Measurements from ENCODE around the gene RPTOR.

Gene RPTOR

GRCh38 chr17:80667462-80668277 is 123.0 kb downstream of the RPTOR start:
- DNase-seq: no peak

- peak; percentile 28 for DNase-seq
Measured at GRCh38 chr17:80668375-80669148, 123.9 kb downstream of the RPTOR start.

DNA sequence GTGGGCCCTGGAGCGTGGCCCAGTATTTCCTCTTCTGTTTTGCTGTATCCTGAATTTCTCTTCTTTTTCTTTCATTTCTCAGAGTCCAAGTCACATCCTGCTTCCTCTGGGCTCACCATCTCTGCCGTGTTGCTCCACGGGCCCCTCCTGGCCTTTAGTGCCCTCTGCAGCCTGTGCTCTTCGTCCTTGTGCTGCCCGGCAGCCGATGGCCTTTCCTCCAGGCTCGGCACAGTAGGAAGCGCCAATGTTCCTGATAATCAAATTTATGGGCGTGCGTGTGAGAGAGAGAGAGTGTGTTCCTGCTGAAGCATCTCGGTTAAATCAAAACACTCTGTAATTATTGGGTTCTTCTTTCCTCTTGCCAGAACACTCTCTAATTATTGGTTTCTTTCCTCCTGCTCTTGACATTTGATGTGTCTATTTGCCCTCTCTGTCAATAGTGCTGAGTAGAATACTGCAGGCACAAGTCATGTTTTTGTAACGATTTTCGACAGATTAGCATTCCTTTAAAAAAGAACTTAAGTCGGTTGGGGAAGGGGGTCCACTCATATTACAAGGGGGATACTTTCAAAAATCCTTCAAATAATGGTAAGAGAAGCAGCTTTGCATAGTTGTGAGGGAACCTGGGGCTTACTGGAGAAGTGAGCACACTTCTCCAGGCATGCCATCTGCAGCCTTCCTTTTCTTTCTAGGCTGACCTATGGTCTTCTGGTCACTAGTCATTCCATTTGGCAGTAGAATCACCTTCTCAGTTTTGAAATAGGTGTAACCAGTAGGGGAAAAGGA is 126.6 kb downstream of the RPTOR start:
- DNase-seq: no peak

DNA sequence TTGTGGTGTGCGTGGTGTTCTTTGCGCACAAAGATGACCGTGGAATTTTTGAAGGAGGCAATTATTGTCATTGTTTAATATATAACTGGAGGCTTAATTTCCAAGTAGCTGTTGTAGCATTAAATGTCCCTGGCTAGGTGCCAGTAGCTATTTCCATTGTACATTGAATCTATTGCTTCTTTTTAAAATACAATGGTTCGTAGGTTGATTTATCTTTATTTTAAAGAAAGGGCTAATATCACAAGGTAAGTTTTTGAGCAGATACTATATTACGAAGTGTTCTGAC is 127.1 kb downstream of the RPTOR start:
- no peak for DNase-seq

- DNase-seq: no peak
Measured at GRCh38 chr17:80673152-80673920, 128.7 kb downstream of the RPTOR start.

GRCh38 chr17:80675438-80676095 is 130.9 kb downstream of the RPTOR start:
- DNase-seq: no peak

DNA sequence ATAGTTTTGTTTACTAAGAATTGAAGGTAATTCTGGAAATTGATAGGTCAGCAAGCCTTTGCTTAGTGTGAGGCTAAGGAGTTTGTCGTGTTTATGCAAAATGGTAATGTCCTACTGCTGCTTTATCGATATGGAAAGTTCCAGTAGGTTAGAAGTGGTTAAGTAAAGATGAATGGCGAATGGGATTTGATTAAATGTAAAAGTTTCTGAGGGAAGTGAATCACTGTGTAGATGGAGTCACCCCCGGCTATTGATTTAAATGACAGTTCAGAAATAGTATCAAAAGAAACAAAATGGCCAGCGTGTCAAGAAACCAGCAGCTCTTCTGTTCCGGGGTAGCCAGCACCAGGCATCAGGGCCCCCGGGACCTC is 131.4 kb downstream of the RPTOR start:
- no peak for DNase-seq

GRCh38 chr17:80676564-80676963 is 131.9 kb downstream of the RPTOR start:
- no peak for DNase-seq

GRCh38 chr17:80677214-80677756 is 132.6 kb downstream of the RPTOR start:
- DNase-seq: no peak

DNA sequence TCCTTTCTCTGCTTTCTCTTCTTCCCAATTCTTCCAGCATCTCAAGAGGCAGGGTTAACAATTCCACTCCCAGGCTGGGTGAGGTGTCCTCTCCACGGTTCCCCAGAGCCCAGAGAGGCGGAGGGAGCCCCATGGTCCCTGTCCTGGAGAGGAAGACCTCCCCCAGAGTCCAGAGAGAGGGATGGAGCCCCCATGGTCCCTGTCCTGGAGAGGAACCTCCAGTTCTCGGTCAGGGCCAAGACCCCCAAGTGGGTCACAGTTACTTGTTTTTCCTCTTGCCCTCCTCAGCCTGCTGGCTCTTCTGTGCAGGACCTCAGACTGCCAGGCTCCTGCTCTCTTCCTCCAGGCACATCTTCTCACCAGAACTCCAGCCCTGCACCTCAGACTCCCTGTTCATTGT is 135.2 kb downstream of the RPTOR start:
- DNase-seq: no peak

GRCh38 chr17:80681215-80681614 is 136.6 kb downstream of the RPTOR start:
- DNase-seq: no peak

DNA sequence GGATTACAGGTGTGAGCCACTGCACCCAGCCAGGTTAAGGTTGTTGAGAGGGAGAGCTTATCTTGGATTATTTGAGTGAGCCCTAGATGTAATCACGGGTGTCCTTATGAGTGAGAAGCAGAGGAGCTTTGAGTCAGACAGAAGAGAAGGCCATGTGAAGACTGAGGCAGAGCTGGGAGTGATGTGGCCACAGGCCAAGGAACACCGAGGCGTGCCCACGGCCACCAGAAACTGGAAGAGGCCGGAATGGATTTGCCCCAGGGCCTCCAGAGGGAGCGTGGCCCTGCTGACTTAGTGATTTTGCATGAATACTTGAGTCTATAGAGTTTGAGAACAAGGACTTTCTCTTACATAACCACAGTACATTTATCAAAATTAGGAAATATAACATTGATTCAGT is 137.7 kb downstream of the RPTOR start:
- DNase-seq: no peak

GRCh38 chr17:80683625-80684104 is 139.0 kb downstream of the RPTOR start:
- no peak for DNase-seq

DNA sequence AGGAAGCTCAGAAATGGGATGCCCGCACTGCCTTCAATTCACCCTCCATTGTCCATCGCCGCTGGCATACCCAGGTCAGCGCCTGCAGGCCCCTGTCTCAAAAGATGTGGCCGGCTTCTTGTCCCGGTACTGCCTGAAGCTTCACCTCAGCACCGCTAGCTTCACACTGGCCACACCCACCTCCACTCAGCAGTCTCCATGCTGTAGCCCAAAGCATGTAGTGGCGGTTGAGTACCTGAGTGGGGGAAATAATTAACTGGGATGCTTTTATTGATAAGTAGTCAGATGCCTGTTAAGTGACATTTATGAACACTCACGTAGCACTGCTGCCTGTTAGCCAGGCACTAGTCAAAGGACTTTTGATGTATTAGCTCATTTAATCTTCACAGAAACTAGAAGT is 143.2 kb downstream of the RPTOR start:
- no peak for DNase-seq

DNA sequence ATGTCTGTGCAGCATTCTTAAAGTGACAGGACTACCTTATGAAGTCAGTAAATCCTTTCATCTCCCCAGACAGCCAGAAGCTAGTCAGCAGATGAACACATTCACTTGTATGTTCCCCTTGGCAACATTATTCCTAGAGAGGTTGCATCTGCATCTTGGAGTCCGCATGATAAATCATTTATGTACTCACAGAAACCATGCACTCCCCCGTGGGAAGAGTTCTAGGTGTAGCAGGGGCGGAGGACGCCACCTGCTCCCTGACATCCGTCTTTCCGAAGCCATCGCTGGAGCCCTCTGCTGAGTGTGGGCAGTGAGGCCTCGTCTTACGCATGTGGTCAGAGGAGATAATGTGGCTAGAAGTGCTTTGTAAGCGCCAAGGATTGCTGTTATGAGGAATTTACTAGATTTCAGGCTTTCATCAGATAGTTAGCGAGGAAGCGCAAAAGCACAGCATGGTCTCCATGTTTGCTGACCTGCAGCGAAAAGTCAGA is 144.5 kb downstream of the RPTOR start:
- DNase-seq: no peak

DNA sequence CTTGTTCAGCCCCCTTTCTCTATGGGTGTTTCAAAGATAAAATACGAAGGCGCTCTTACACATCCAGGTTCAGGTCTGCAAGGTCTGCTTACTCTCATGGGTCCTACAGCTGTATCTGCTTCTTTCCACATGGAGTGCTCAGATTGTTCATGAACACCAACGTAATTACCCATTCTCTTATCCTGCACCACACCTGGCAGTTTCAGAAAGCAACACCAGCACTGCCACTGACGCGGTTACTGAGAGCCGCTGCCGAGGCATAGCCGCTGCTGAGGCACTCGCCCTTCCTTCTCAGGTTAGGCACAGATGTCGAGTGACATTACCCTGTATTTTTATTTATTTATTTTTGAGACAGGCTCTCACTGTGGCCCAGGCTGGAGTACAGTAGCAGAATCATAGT is 147.1 kb downstream of the RPTOR start:
- no peak for DNase-seq

- DNase-seq: no peak
Measured at GRCh38 chr17:80692931-80693467, 148.4 kb downstream of the RPTOR start.

DNA sequence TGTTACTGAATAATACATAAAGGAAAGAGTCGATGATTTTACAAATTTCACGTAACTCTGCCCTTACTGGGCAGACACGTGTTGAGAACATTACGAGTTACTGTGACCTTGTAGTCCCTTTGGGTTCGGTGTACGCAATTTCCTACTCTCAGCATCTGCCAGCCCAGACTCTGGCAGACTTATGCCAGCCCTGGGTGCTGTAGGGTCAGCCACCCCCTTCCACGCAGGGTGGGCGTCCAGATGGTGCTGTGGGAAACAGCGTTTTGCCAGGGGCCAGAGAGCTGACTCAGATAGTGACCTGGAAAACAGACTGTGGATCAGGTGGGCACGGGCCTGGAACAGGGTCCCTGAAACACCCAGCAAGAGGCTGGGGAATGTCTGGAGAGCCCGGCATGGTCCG is 148.9 kb downstream of the RPTOR start:
- no peak for DNase-seq

DNA sequence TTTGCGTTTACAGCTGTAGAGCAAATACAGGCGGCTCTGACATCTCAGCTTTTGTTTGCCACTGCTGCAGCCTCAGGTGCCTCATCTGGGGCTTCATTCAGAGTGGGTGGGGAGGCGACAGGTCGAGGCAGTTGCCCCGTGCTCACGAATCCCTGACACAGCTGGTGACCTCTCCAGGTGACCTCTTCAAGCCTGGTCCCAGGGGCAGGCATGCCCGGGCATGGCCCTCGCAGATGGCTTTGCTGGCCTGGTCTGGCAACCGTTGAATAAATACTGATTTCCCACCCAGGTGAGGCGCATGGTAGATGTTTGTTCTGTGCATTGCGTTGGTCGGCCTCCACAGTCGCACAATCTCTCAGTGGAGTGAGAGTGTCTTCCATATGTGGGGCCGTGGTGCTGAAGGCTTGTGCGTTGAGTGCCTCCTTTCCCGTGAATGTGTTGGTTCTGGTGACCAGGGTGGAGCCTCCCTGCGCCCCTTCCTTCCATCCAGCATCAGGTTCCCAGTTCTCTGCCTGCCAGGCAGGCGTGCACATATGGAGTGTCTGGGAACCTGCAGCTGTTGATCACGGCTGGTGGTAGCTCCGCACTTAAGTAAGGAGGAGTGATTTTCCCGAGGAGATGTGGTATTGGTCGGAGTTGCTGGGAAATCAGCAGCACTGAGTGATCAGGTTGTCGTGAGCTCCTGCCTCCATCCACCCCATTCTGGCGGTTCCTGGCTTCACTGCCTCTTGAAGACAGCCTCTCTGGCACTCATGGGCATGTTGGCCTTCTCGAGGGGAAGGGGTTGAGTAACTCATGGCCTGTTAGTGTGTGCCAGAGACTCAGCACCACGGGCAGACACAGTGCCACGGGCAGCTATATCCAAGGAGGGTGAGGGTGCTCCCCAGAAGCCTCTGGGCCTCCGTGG is 149.7 kb downstream of the RPTOR start:
- no peak for DNase-seq
